ENCODE measurements around the gene DTYMK.

DTYMK gene

GRCh38 chr2:241652142-241652541, 34.5 kb downstream of the DTYMK start:
- in situ Hi-C loops (cut with MboI; ENCODE audit: low sequenced_read_pairs): no loop called here

DNA sequence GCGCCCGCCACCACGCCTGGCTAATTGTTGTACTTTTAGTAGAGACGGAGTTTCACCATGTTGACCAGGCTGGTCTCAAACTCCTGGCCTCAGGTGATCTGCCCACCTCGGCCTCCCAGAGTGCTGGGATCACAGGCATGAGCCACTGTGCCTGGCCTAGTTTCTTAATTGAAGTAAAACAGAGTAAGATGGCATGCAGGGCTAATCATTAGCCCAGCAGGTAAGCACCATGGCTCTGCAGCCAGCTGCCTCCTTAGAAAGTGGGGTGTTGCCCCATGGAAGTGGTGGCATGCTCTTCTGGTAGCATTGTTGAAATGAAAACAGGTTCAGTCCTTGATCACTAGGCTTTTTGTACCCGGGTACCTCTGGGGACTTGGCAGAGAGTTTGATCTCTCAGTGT, 36.7 kb downstream of the DTYMK start:
- in situ Hi-C loops (cut with MboI; ENCODE audit: low sequenced_read_pairs): no loop called here

DNA sequence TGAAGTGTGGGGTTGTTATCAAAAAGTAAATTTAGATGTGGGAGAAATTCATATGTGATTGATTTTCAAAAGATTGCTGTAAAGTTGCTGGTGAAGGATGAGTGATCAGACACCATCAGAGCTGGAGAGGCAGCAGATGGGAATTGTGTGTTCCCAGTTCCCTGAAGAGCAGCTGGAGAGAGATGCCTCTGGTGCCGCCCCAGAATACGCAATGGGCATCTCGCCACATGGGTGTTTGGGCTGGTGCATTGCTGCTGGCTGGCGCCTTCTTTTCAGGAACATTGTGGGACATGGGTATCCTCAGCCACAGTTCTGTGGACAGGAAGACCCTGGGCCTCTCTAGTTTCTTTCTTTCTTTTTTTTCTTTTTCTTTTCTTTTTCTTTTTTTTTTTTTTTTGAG, 37.2 kb downstream of the DTYMK start:
- in situ Hi-C loops (cut with MboI; ENCODE audit: low sequenced_read_pairs): no loop called here

- in situ Hi-C loops (cut with MboI; ENCODE audit: low sequenced_read_pairs): no loop called here
Measured at GRCh38 chr2:241648453-241648852, 38.2 kb downstream of the DTYMK start.

GRCh38 chr2:241645915-241646645, 40.5 kb downstream of the DTYMK start:
- in situ Hi-C loops (cut with MboI; ENCODE audit: low sequenced_read_pairs): no loop called here

DNA sequence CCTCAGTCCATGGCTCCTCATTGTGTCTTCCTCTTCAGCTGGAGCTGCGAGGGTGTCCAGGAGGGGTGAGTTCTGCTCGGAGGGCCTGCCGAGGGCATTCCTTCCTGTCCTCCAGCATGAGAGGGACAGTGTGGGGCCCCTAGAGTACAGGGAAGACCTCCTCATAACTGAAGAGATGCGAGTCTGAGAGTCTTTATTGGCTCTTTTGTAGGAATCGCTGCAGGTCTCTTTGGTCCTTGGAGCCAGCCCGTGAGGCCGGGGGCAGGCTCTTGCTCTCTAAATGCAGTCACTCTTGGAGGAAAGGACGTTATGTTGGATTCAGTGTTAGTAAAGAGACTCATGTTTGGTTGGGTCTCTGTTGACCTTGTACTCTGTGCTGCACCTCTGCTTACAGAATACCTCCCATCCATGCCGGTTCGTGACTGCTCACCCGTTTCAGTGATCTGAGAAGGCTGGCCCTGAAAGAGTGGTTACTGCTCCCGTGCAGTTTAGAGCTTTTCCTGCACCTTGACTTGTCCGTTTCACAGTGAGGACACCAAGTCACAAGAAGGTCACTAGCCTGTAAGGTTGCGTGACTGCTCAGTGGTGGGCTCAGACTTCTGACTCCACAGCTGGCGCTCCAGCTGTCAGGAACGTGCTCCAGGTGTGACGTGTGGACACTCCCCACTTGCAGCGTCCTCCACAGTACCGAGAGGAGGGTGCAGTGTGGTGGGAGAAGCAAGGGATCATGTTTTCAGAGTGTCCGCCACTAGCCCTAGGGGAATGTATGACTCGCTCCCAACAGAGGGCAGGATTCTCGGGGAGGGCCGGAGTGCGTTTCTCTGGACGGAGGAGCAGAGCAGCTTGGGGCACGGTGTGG, 41.3 kb downstream of the DTYMK start:
- in situ Hi-C loops (cut with MboI; ENCODE audit: low sequenced_read_pairs): no loop called here

- in situ Hi-C loops (cut with MboI; ENCODE audit: low sequenced_read_pairs): no loop called here
Measured at GRCh38 chr2:241641631-241642030, 45.0 kb downstream of the DTYMK start.

DNA sequence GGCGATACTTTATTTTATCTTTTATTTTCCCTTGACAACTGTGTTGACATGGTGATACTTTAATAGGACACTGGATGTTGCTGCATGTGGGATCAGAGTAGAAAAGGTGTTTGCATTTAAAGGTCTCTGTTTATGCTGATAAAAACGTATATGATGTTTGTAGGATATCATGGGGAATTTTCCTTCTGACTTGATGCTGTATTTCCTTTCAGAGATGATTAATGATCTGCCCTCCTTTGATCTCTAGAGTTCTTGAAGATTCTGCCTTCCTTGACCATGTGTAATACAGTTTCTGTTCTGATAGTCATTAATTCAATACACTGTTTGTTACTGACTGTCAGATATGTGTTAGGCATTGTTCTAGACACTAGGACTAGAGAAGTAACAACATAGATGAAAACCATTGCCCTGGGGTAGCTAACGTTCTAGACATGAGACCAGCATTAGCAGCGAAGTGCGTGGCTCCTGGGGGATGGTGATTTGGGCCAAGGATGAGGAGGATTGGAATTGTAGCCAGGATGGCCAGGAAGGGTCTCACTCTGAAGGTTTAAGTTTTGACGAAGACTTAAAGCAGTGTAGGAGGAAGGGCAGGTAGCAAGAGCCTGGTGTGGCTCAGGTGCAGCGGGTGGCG, 46.3 kb downstream of the DTYMK start:
- in situ Hi-C loops (cut with MboI; ENCODE audit: low sequenced_read_pairs): no loop called here

DNA sequence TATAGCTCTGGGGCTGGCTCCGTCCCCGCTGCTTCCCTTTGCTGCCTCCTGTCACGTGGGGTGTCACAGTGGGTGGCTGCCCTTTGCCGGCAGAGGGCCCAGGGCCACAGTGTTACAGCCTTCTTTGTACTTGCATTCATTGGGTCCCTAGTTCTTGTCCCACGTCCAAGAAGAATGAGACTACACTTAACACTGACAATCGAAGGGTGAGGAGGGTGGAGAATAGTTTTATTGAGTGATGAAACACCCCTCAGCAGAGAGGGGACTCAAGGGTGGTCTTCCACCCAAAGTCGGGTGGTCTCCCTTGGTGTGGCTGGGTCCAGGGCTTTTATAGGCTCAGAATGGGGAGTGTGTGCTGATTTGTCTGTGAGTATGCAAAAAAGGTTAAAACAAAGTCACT, 47.2 kb downstream of the DTYMK start:
- in situ Hi-C loops (cut with MboI; ENCODE audit: low sequenced_read_pairs): no loop called here

DNA sequence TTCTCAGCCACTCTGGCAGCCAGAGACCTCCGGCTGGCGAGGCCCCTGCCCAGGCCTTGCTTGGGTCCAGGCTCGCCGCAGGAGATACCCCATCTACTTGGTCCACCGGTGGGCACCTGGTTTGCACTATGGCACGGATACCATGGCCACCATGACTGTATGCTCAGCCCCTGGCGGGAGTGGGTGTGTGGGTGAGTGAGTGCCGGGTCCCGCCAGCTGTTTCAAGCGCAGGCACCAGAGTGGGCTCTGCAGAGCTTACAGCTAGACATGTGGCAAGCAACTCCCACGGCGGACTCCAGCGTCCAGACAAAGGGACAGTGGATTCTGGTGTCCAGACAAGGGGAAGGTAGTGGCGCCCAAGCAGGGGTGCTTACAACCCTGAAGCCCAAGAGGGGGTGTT, 47.7 kb downstream of the DTYMK start:
- in situ Hi-C loops (cut with MboI; ENCODE audit: low sequenced_read_pairs): no loop called here

- in situ Hi-C loops (cut with MboI; ENCODE audit: low sequenced_read_pairs): no loop called here
Measured at GRCh38 chr2:241637795-241638660, 48.6 kb downstream of the DTYMK start.

DNA sequence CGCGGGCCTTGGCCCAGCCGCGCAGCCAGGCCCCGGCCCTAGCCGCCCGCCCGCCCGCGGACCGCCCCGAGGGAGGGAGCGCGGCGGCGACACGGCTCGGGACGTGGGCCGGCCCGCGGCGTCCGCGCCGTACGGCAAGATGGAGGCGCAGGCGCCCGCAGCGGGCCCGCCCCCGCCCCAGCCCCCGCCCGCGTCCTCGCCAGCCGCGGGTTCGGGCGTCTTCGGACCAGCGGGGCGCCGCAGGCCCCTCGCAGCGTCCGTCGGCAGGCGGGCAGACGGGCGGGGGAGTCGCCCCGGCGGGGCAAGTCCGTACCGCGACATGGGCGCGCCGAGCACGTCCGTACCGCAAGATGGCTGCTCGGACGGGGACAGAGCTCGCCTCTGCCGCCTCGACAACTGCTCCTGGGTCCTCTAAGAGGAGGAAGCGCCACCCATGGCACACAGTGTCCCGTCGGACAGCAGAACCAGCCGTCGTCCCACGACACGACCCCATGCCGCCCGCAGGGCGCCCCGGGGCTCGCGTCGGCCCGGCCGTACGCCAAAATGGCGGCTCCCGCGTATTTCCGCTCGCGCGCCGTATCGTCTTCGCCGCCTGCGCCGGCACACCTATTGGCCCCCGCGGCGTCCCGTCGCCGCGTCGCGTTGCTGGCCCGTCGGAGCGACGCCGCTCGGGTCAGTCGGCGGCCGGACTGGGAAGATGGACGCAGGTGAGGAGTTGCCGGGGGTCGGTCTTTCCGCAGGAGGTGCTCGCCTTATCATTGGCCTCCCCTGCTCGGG, 49.4 kb downstream of the DTYMK start, which contains the start of the genes ATG4B and THAP4:
Gene ATG4B, plus strand, starts transcription at position 676 of the 777 bp plus-strand sequence. Its CDS starts 22 bp downstream, at position 698.
Gene THAP4, minus strand, starts transcription at position 141 of the 777 bp plus-strand sequence. CDS start 141 bp downstream, outside the sequence.
- in situ Hi-C loops (cut with MboI; ENCODE audit: low sequenced_read_pairs): no loop called here

GRCh38 chr2:241636182-241637017, 50.2 kb downstream of the DTYMK start:
- in situ Hi-C loops (cut with MboI; ENCODE audit: low sequenced_read_pairs): no loop called here

DNA sequence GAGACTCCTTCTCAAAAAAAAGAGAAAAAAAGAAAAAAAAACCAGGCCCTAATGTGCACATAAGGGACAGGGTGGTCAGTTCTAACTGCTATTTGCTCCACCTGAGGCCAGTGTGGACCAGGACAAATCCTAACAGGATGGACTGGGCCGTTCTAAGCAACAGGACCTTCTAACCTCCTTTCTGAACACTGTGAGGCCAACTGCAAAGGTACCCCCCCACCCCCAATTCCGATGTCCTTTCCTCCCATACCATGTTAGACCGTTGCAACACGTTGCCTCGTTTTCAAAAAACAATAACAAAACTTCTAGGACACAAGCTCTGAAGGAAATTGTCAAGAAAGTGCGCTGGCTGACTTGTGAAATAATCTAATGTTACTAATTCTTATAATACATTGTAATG, 50.9 kb downstream of the DTYMK start:
- in situ Hi-C loops (cut with MboI; ENCODE audit: low sequenced_read_pairs): no loop called here

GRCh38 chr2:241633561-241633960, 53.1 kb downstream of the DTYMK start:
- in situ Hi-C loops (cut with MboI; ENCODE audit: low sequenced_read_pairs): no loop called here

DNA sequence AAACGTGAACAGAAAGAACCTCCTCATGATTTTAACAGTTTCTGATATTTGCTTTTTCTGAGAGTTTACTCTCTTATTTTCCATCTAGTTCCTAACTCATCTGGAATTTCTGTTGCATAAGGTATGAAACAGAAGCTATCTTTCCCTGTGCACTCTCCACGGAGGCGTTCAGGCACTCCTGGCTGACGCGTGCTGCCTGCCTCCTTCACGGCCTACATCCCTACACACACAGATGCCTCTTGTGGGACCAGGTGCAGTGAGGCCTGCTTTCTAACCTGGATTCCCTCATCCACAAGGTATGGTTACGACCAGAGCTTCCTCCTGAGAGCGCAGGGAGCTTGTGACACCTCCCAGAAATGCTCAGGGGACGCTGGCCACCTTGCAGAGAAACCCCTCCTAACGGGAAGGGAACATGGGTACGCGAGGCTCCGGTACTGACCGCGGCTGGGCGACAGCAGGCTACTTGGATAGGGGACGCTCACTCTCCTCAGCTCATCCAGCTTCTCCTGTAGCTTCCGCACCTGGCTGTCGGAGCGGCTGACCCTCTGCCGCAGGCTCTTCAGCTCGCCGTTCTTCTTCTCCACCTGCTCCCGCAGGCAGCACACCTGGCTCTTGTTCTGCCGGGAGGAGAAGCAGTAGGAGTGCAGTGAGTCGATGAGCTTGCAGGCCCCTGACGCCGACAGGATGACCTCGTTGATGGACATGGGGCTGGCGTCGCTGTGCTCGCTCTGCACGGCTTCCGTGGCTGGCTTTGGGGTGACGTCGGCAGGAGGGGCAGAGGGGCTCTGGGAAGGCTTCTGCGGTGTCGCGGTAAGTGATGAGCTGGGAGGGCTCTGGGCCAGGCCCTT, 53.9 kb downstream of the DTYMK start:
- in situ Hi-C loops (cut with MboI; ENCODE audit: low sequenced_read_pairs): no loop called here

GRCh38 chr2:241629762-241630435, 56.7 kb downstream of the DTYMK start:
- in situ Hi-C loops (cut with MboI; ENCODE audit: low sequenced_read_pairs): no loop called here
